Osteoblast (primary cell): Measurements from ENCODE around the gene BOLL. TPM values are rescaled to one million over a fixed set of nuclear protein-coding genes. Genes with fewer than 3 reads are reported as not detected.
"Not testable (repeated sequence)": the region's sequence is repeated elsewhere in the genome, so short reads cannot be mapped to it uniquely, and the experiment has no call there.

Experiments used
- DNase-seq: peaks from one replicate; pipeline ENCODE4 v3.0.0; 2011; ENCODE audit warnings: low spot score, mixed read lengths; ENCODE audit not compliant: insufficient read length; ENCODE audit errors: missing footprints
- H2AFZ ChIP-seq: 2 replicates; pipeline ENCODE4 v1.6.0; 2011; ENCODE audit warnings: mild to moderate bottlenecking, low read length
- H3K27ac ChIP-seq: 2 replicates; pipeline ENCODE4 v1.5.1; 2011; ENCODE audit warnings: mild to moderate bottlenecking, low read depth, low read length, moderate library complexity
- H3K27me3 ChIP-seq: 2 replicates; pipeline ENCODE4 v1.6.0; 2012; ENCODE audit warnings: mild to moderate bottlenecking, control low read depth, inconsistent platforms, low read length, moderate library complexity; ENCODE audit not compliant: insufficient read depth
- H3K36me3 ChIP-seq: 2 replicates; pipeline ENCODE4 v1.5.1; 2011; ENCODE audit warnings: mild to moderate bottlenecking, low read length, control low read depth, moderate library complexity; ENCODE audit not compliant: insufficient read depth
- H3K4me1 ChIP-seq: 2 replicates; pipeline ENCODE4 v1.5.1; 2011; ENCODE audit warnings: mild to moderate bottlenecking, low read length, control low read depth, moderate library complexity; ENCODE audit not compliant: insufficient read depth
- H3K4me2 ChIP-seq: 2 replicates; pipeline ENCODE4 v1.6.0; 2011; ENCODE audit warnings: mild to moderate bottlenecking, low read length; ENCODE audit not compliant: insufficient read depth
- H3K4me3 ChIP-seq: fragments of 200-600 bp; sonication (generic); 3 replicates; pipeline ENCODE4 v1.5.1; 2012; ENCODE audit warnings: mild to moderate bottlenecking, low read length, inconsistent platforms; ENCODE audit not compliant: insufficient read depth
- H3K79me2 ChIP-seq: 2 replicates; pipeline ENCODE4 v1.6.0; 2012; ENCODE audit warnings: mild to moderate bottlenecking, low read length, control low read depth, inconsistent platforms; ENCODE audit not compliant: insufficient read depth
- H3K9me3 ChIP-seq: 2 replicates; pipeline ENCODE4 v1.5.1; 2011; ENCODE audit warnings: low read depth, low read length, control low read depth
- H4K20me1 ChIP-seq: 2 replicates; pipeline ENCODE4 v1.6.0; 2012; ENCODE audit warnings: mild to moderate bottlenecking, low read length, control low read depth; ENCODE audit not compliant: insufficient read depth
- total RNA-seq: library from RNA; depleted of rRNA; stranded (reverse); fragments of >200 nt; gene quantifications from 2 replicates; pipeline ENCODE4 v1.2.3, GENCODE V29; 2012
- TF ChIP-seq, protein P1 (sequence below): IDR thresholded peaks from 2 replicates; pipeline ENCODE4 v1.5.1; 2011; ENCODE audit warnings: mild to moderate bottlenecking, low read depth, low read length, moderate library complexity; ENCODE audit errors: extremely low read depth

BOLL gene
- total RNA-seq, 1 donor: not detected

DNA sequence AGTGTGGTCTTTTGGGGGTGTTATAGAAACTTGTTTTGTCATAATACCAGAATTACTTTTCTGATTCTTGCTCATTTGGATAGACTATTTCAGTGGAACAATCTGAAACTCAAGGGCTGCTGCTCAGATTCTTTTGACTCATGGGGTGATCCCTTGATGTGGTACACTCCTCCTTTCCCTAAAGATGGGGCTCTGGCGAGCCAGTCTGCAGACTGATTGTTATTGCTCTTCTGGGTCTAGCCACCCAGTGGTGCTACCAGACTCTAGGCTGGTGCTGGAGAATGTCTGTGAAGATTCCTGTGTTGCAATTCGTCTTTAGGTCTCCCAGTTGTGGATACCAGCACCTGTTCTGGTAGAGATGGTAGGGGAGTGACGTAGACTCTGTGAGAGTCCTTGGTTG is 84.2 kb downstream of the BOLL start:
- peaks cover 3% of the 10 kb centered on the region for H3K79me2 ChIP-seq
- DNase-seq: no peak

DNA sequence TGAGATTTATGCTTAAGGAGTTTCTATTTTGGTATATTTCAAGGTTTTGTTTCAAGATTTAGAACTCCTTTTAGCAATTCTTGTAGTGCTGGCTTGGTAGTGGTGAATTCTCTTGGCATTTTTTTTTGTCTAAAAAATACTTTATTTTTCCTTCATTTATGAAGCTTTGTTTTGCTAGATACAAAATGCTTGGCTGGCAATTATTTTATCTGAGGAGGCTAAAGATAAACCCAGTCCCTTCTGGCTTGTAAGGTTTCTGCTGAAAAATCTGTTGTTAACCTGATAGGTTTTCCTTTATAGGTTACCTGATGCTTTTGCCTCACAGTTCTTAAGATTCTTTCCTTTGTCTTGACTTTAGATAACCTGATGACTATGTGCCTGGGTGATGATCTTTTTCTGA is 85.4 kb downstream of the BOLL start:
- not testable (repeated sequence) for DNase-seq, H4K20me1 ChIP-seq, H3K9me3 ChIP-seq, H3K4me3 ChIP-seq, H3K27me3 ChIP-seq, H3K4me2 ChIP-seq, H3K36me3 ChIP-seq, H2AFZ ChIP-seq, H3K4me1 ChIP-seq, H3K79me2 ChIP-seq, H3K27ac ChIP-seq

More for the DNA sequence above, 84.2 kb downstream of the BOLL start:
- no peaks in the 10 kb centered on the region for H3K9me3 ChIP-seq
- H3K4me3 ChIP-seq: no peak overlapping the region
- H3K36me3 ChIP-seq: no peaks in the 10 kb centered on the region
- no peak overlapping the region for H3K4me2 ChIP-seq
- TF ChIP-seq, protein P1, sequence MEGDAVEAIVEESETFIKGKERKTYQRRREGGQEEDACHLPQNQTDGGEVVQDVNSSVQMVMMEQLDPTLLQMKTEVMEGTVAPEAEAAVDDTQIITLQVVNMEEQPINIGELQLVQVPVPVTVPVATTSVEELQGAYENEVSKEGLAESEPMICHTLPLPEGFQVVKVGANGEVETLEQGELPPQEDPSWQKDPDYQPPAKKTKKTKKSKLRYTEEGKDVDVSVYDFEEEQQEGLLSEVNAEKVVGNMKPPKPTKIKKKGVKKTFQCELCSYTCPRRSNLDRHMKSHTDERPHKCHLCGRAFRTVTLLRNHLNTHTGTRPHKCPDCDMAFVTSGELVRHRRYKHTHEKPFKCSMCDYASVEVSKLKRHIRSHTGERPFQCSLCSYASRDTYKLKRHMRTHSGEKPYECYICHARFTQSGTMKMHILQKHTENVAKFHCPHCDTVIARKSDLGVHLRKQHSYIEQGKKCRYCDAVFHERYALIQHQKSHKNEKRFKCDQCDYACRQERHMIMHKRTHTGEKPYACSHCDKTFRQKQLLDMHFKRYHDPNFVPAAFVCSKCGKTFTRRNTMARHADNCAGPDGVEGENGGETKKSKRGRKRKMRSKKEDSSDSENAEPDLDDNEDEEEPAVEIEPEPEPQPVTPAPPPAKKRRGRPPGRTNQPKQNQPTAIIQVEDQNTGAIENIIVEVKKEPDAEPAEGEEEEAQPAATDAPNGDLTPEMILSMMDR: no peak
- H3K4me1 ChIP-seq: peaks cover 3% of the 10 kb centered on the region
- peak overlapping the region; percentile 14 for H2AFZ ChIP-seq
- no peak overlapping the region for H3K27ac ChIP-seq
- H4K20me1 ChIP-seq: no peaks in the 10 kb centered on the region
- H3K27me3 ChIP-seq: no peaks in the 10 kb centered on the region

DNA sequence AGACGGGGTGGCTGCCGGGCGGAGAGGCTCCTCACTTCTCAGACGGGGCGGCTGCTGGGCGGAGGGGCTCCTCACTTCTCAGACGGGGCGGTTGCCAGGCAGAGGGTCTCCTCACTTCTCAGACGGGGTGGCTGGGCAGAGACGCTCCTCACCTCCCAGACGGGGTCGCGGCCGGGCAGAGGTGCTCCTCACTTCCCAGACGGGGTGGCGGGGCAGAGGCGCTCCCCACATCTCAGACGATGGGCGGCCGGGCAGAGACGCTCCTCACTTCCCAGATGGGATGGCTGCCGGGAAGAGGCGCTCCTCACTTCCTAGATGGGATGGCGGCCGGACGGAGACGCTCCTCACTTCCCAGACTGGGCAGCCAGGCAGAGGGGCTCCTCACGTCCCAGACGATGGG is 88.5 kb downstream of the BOLL start:
- H3K4me1 ChIP-seq: not testable (repeated sequence)

DNA sequence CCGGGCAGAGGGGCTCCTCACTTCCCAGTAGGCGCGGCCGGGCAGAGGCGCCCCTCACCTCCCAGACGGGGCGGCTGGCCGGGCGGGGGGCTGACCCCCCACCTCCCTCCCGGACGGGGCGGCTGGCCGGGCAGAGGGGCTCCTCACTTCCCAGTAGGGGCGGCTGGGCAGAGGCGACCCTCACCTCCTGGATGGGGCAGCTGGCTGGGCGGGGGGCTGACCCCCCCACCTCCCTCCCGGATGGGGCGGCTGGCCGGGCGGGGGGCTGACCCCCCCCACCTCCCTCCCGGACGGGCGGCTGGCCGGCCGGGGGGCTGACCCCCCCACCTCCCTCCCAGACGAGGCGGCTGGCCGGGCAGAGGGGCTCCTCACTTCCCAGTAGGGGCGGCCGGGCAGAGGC is 89.1 kb downstream of the BOLL start:
- H2AFZ ChIP-seq, H3K9me3 ChIP-seq, H3K4me2 ChIP-seq, H4K20me1 ChIP-seq, H3K79me2 ChIP-seq, H3K36me3 ChIP-seq, H3K27ac ChIP-seq, H3K27me3 ChIP-seq, H3K4me3 ChIP-seq, H3K4me1 ChIP-seq, DNase-seq: not testable (repeated sequence)

More for the DNA sequence above, 88.5 kb downstream of the BOLL start:
- not testable (repeated sequence) for H4K20me1 ChIP-seq, H2AFZ ChIP-seq, H3K4me2 ChIP-seq, H3K27me3 ChIP-seq, H3K79me2 ChIP-seq, H3K36me3 ChIP-seq, H3K9me3 ChIP-seq, DNase-seq, H3K27ac ChIP-seq, H3K4me3 ChIP-seq

DNA sequence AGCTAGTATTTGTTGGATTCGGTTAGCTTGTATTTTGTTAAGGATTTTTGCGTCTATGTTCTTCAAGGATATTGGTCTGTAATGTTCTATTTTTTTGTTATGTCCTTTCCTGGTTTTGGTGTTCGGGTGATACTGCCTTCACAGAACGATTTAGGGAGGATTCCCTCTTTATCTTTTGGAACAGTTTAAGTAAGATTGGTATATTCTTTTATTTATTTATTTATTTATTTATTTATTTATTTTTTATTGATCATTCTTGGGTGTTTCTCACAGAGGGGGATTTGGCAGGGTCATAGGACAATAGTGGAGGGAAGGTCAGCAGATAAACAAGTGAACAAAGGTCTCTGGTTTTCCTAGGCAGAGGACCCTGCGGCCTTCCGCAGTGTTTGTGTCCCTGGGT is 89.9 kb downstream of the BOLL start:
- H3K79me2 ChIP-seq, H3K4me1 ChIP-seq, H3K36me3 ChIP-seq, H3K27me3 ChIP-seq, H3K9me3 ChIP-seq, H3K4me2 ChIP-seq, H3K27ac ChIP-seq, H2AFZ ChIP-seq, H4K20me1 ChIP-seq, DNase-seq, H3K4me3 ChIP-seq: not testable (repeated sequence)

DNA sequence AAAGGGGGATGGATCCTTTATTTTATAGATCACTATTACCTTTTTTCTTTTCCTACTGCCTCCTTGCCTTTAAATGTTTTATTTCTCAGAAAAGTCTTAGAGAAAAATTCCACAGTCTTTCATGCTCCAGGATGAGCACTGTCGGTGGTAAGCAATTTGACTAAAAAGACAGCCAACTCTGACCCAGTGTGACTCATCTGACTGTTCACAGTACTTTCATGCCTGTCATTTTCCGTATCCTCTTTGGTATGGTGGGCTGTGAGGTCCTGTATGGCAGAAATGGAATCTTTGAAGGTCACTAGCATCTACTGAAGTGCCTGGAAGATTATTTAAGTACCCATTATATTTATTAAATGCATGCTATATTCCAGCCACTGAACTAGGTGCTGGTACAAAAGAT is 107.6 kb downstream of the BOLL start:
- no peaks in the 10 kb centered on the region for H3K79me2 ChIP-seq
- H3K27ac ChIP-seq: no peak overlapping the region
- TF ChIP-seq, protein P1: no peak
- H3K9me3 ChIP-seq: no peaks in the 10 kb centered on the region
- no peak overlapping the region for H3K4me2 ChIP-seq
- no peaks in the 10 kb centered on the region for H4K20me1 ChIP-seq
- DNase-seq: no peak
- no peaks in the 10 kb centered on the region for H3K27me3 ChIP-seq
- H2AFZ ChIP-seq: no peak overlapping the region
- peaks cover 3% of the 10 kb centered on the region for H3K4me1 ChIP-seq
- no peaks in the 10 kb centered on the region for H3K36me3 ChIP-seq
- H3K4me3 ChIP-seq: no peak overlapping the region
